IMR-90 (cell line): Measurements from ENCODE around the gene MBD3L4. TPM values are rescaled to one million over a fixed set of nuclear protein-coding genes. Genes with fewer than 3 reads are reported as not detected.

Experiments
- ATAC-seq: fragments of 200-7000 bp; cut with Tn5 transposase; 2 replicates; pipeline ENCODE4 v1.9.1; 2020; ENCODE audit warnings: low read depth, mild to moderate bottlenecking, moderate library complexity
- BruUV-seq: library from RNA; stranded (reverse); fragments of 400-500 nt; replicated peaks from 2 replicates; lab custom pipeline; 2021; lab: Mats Ljungman, UMichigan
- CTCF ChIA-PET: fragments of 300-600 bp; formaldehyde crosslinking; extraction: SDS; loops from one replicate; lab custom pipeline; 2021; ENCODE audit warnings: antibody characterized with exemption; lab: Yijun Ruan, JAX
- POLR2A ChIA-PET: fragments of 300-600 bp; sonication (Branson Sonifier 250); formaldehyde crosslinking; loops from one replicate; lab custom pipeline; 2022; ENCODE audit warnings: antibody characterized with exemption; ENCODE audit not compliant: unreplicated experiment; lab: Charles Lee
- DNase-seq: peaks from one replicate; pipeline ENCODE4 v3.0.0; 2013
- H2AFZ ChIP-seq: replicated peaks from 2 replicates; pipeline ENCODE3; 2013; ENCODE audit warnings: low read length, mild to moderate bottlenecking; ENCODE audit not compliant: poor library complexity
- H2AK5ac ChIP-seq: 2 replicates; pipeline ENCODE4 v1.6.1; 2013; ENCODE audit warnings: low read depth, low read length, inconsistent platforms
- H2AK9ac ChIP-seq: replicated peaks from 2 replicates; pipeline ENCODE3; 2013; ENCODE audit warnings: mild to moderate bottlenecking, low read depth, low read length, moderate library complexity; ENCODE audit not compliant: poor library complexity
- H2BK120ac ChIP-seq: 2 replicates; pipeline ENCODE4 v1.6.1; 2013; ENCODE audit warnings: low read depth, low read length, inconsistent platforms
- H2BK15ac ChIP-seq: 3 replicates; pipeline ENCODE4 v1.6.1; 2013; ENCODE audit warnings: low read depth, low read length, inconsistent platforms
- H2BK20ac ChIP-seq: 2 replicates; pipeline ENCODE4 v1.6.1; 2013; ENCODE audit warnings: low read depth, mild to moderate bottlenecking, inconsistent platforms, low read length, moderate library complexity
- H2BK5ac ChIP-seq: 2 replicates; pipeline ENCODE4 v1.6.1; 2013; ENCODE audit warnings: mild to moderate bottlenecking, low read depth, low read length, inconsistent platforms; ENCODE audit not compliant: poor library complexity, severe bottlenecking
- H3K14ac ChIP-seq: replicated peaks from 2 replicates; pipeline ENCODE4 v1.6.1; 2013; ENCODE audit warnings: low read depth, low read length, inconsistent platforms
- H3K18ac ChIP-seq: 2 replicates; pipeline ENCODE4 v1.6.1; 2013; ENCODE audit warnings: low read depth, low read length, control low read depth
- H3K23ac ChIP-seq: 2 replicates; pipeline ENCODE4 v1.6.1; 2013; ENCODE audit warnings: low read depth, low read length, inconsistent platforms
- H3K27ac ChIP-seq: 2 replicates; pipeline ENCODE4 v1.5.1; 2013; ENCODE audit warnings: mild to moderate bottlenecking, control low read depth, low read length; ENCODE audit not compliant: insufficient read depth
- H3K27me3 ChIP-seq: 2 replicates; pipeline ENCODE4 v1.6.1; 2013; ENCODE audit warnings: low read length; ENCODE audit not compliant: control insufficient read depth, insufficient read depth
- H3K36me3 ChIP-seq: 2 replicates; pipeline ENCODE4 v1.6.1; 2013; ENCODE audit warnings: low read length, mixed read lengths; ENCODE audit not compliant: control insufficient read depth, insufficient read depth
- H3K4ac ChIP-seq: 2 replicates; pipeline ENCODE4 v1.6.1; 2013; ENCODE audit warnings: low read depth, low read length, inconsistent platforms
- H3K4me1 ChIP-seq: 2 replicates; pipeline ENCODE4 v1.6.1; 2013; ENCODE audit warnings: low read length, mixed read lengths; ENCODE audit not compliant: control insufficient read depth, insufficient read depth
- H3K4me2 ChIP-seq: 2 replicates; pipeline ENCODE4 v1.6.1; 2013; ENCODE audit warnings: low read depth, mild to moderate bottlenecking, control low read depth, low read length, moderate library complexity
- H3K4me3 ChIP-seq: 2 replicates; pipeline ENCODE4 v1.5.1; 2013; ENCODE audit warnings: low read depth, mild to moderate bottlenecking, control low read depth, low read length, moderate library complexity; ENCODE audit not compliant: insufficient read depth
- H3K56ac ChIP-seq: 2 replicates; pipeline ENCODE4 v1.6.1; 2013; ENCODE audit warnings: low read length, inconsistent platforms; ENCODE audit not compliant: insufficient read depth; ENCODE audit errors: extremely low read depth
- H3K79me1 ChIP-seq, 2 experiments: 2 replicates each; pipeline ENCODE4 v1.6.1; 2013; ENCODE audit warnings: low read length in 2 of 2, inconsistent platforms in 1 of 2, low read depth in 1 of 2
- H3K9ac ChIP-seq: 2 replicates; pipeline ENCODE4 v1.6.1; 2013; ENCODE audit warnings: low read depth, low read length, control low read depth
- H3K9me1 ChIP-seq: 2 replicates; pipeline ENCODE4 v1.6.1; 2013; ENCODE audit warnings: low read length, inconsistent platforms; ENCODE audit not compliant: insufficient read depth
- H3K9me3 ChIP-seq: 2 replicates; pipeline ENCODE4 v1.6.1; 2013; ENCODE audit warnings: low read length; ENCODE audit not compliant: control insufficient read depth, insufficient read depth
- H4K20me1 ChIP-seq: 2 replicates; pipeline ENCODE4 v1.6.1; 2013; ENCODE audit warnings: low read length, inconsistent platforms; ENCODE audit not compliant: insufficient read depth
- H4K5ac ChIP-seq: 2 replicates; pipeline ENCODE4 v1.6.1; 2013; ENCODE audit warnings: mild to moderate bottlenecking, low read depth, low read length, control low read depth
- H4K8ac ChIP-seq, 2 experiments: 2 replicates each; pipeline ENCODE4 v1.6.1; 2013; ENCODE audit warnings: low read depth in 2 of 2, low read length in 2 of 2, control low read depth in 1 of 2, inconsistent platforms in 1 of 2
- H4K91ac ChIP-seq: 2 replicates; pipeline ENCODE4 v1.6.1; 2013; ENCODE audit warnings: low read depth, low read length, inconsistent platforms; ENCODE audit not compliant: insufficient read depth
- BHLHE40 ChIP-seq: fragments of 150-350 bp; IDR thresholded peaks from 2 replicates; pipeline ENCODE4 v1.6.1; 2016; ENCODE audit warnings: mild to moderate bottlenecking, low read depth, low read length
- CEBPB ChIP-seq: IDR thresholded peaks from 2 replicates; pipeline ENCODE4 v1.6.1; 2012; ENCODE audit warnings: low read depth, low read length, improper control_type of control experiment
- CHD1 ChIP-seq: IDR thresholded peaks from 2 replicates; pipeline ENCODE4 v1.6.1; 2012; ENCODE audit warnings: low read depth, low read length, improper control_type of control experiment
- FOS ChIP-seq: fragments of 150-350 bp; IDR thresholded peaks from 2 replicates; pipeline ENCODE4 v1.6.1; 2016; ENCODE audit warnings: low read depth, low read length
- MAFK ChIP-seq: IDR thresholded peaks from 2 replicates; pipeline ENCODE4 v1.6.1; 2012; ENCODE audit warnings: low read depth, low read length, improper control_type of control experiment
- NFE2L2 ChIP-seq: fragments of 150-350 bp; IDR thresholded peaks from 2 replicates; pipeline ENCODE4 v1.6.1; 2016; ENCODE audit warnings: low read depth, mild to moderate bottlenecking, low read length
- POLR2A ChIP-seq: IDR thresholded peaks from 2 replicates; pipeline ENCODE4 v1.6.1; 2012; ENCODE audit warnings: mild to moderate bottlenecking, low read depth, low read length
- RAD21 ChIP-seq: IDR thresholded peaks from 2 replicates; pipeline ENCODE4 v1.6.1; 2012; ENCODE audit warnings: low read length, improper control_type of control experiment
- USF2 ChIP-seq: fragments of 150-350 bp; IDR thresholded peaks from 2 replicates; pipeline ENCODE4 v1.6.1; 2017; ENCODE audit warnings: mild to moderate bottlenecking, antibody characterized with exemption, low read length, low read depth
- WGBS, 2 experiments: methylation state at CpG; one replicate each; pipeline versions ENCODE4 v1.1.5 to v1.1.7; 2013; ENCODE audit warnings: missing lambda C conversion rate in 2 of 2; ENCODE audit not compliant: insufficient read length in 1 of 2; ENCODE audit errors: extremely low coverage in 2 of 2; 5-methylcytosine and 5-hydroxymethylcytosine counted together
- dilution Hi-C: fragments of 300-500 bp; cut with HindIII; formaldehyde crosslinking; loops from one replicate; pipeline ENCODE4 v1.14.3; 2018; ENCODE audit warnings: low sequenced_read_pairs; ENCODE audit not compliant: unreplicated experiment
- in situ Hi-C: fragments of 300-500 bp; cut with MboI; formaldehyde crosslinking; loops from 3 replicates; pipeline ENCODE4 v1.14.3; 2019; ENCODE audit warnings: low sequenced_read_pairs, inconsistent platforms, mixed read lengths
- intact Hi-C: fragments of 100-400 bp; cut with micrococcal nuclease; formaldehyde crosslinking; loops from 2 replicates; pipeline ENCODE4 v1.10.0; 2022
- polyA plus RNA-seq, 3 experiments: library from polyadenylated mRNA; depleted of rRNA; stranded (reverse); fragments of >200 nt; gene quantifications; 2 replicates each; pipeline ENCODE4 v1.2.3, GENCODE V29; 2012; ENCODE audit warnings: low replicate concordance in 1 of 3
- total RNA-seq: library from RNA; depleted of rRNA; stranded (reverse); fragments of >200 nt; gene quantifications from 2 replicates; pipeline ENCODE4 v1.2.3, GENCODE V29; 2012

MBD3L4 gene
- total and polyA plus RNA-seq, 2 of the 4 experiments (the other 2 are of a cell fraction), result not detected

GRCh38 chr19:6997679-6998445 lies 42.1 kb downstream of the MBD3L4 start:
- Histone ChIP-seq H3K9me1 (no peaks in the 10 kb centered on the region), H3K27ac (no peak overlapping the region), H3K14ac (no peak overlapping the region), H3K36me3 (no peaks in the 10 kb centered on the region), H3K4ac (no peak overlapping the region), H4K5ac (no peak overlapping the region), H2AK5ac (no peak overlapping the region), H4K8ac (no peak overlapping the region), H3K9me3 (peaks cover 16% of the 10 kb centered on the region), H2BK120ac (no peak overlapping the region), H3K56ac (no peak overlapping the region), H3K9ac (no peak overlapping the region), H3K4me2 (no peak overlapping the region), H3K23ac (no peak overlapping the region), H2BK20ac (no peak overlapping the region), H2AK9ac (no peak overlapping the region), H2BK5ac (no peak overlapping the region), H3K4me1 (no peaks in the 10 kb centered on the region), H3K18ac (no peak overlapping the region), H4K20me1 (no peaks in the 10 kb centered on the region), H2AFZ (no peak overlapping the region), H3K27me3 (no peaks in the 10 kb centered on the region), H4K91ac (no peak overlapping the region), H2BK15ac (no peak overlapping the region), H3K79me1 (no peaks in the 10 kb centered on the region), H3K4me3 (no peak overlapping the region)
- intact Hi-C loops (no loop called here), dilution Hi-C loops (no loop called here), in situ Hi-C loops (no loop called here)
- BruUV-seq, result no TSS peak
- ATAC-seq (no peak), DNase-seq (no peak)
- TF ChIP-seq CHD1 (no peak), BHLHE40 (no peak), USF2 (no peak), FOS (no peak), MAFK (no peak), CEBPB (no peak), POLR2A (no peak), RAD21 (no peak), NFE2L2 (no peak)
- 47% methylated on average over 2 of the region's 15 CpGs; no CpG with 5 or more reads in 1 of the 2 experiments for WGBS, 2 experiments
- ChIA-PET CTCF (no interaction called here), POLR2A (no interaction called here)
